ENCODE data around the gene SPATA1. TPM values are rescaled to one million over a fixed set of nuclear protein-coding genes. Genes with fewer than 3 reads are reported as not detected.

The SPATA1 gene
- total RNA-seq, 1 experiment from 2014 or later: 0.85 TPM

GRCh38 chr1:84611091-84611490 lies 104.9 kb downstream of the SPATA1 start (continued):
- no peak for TF ChIP-seq ATF2 (CRISPR knock-in tag; IDR thresholded peaks at IDR 0.05; ENCODE audit: borderline replicate concordance, low read depth)

- DNase-seq (ENCODE audit: low spot score) (no peak), ATAC-seq (peak; percentile 67)
- H3K36me3 Mint-ChIP-seq: peaks cover 30% of the 10 kb centered on the region
- H3K4me3 Mint-ChIP-seq: no peak overlapping the region
- CTCF ChIA-PET: no interaction called here
- peaks cover 41% of the 10 kb centered on the region for H3K9me3 Mint-ChIP-seq
- H3K4me1 Mint-ChIP-seq: peaks cover 7% of the 10 kb centered on the region
- peak overlapping the region; percentile 89 for H3K27ac Mint-ChIP-seq
- POLR2A ChIA-PET: no interaction called here
- peaks cover 3% of the 10 kb centered on the region; the same call in 1 of the 2 replicates for H3K27me3 Mint-ChIP-seq (ENCODE audit: low read depth)
- no peak for TF ChIP-seq ZNF425 (CRISPR knock-in tag; conservative IDR thresholded peaks at IDR 0.05)
- TF ChIP-seq HMGXB4 (CRISPR knock-in tag; IDR thresholded peaks at IDR 0.05): no peak
- TF ChIP-seq AFF4 (CRISPR knock-in tag; IDR thresholded peaks at IDR 0.05; ENCODE audit: borderline replicate concordance): no peak
- no peak for TF ChIP-seq PRRX2 (CRISPR knock-in tag; IDR thresholded peaks at IDR 0.05)
- TF ChIP-seq PRDM15 (CRISPR knock-in tag; IDR thresholded peaks at IDR 0.05): no peak
- no peak for TF ChIP-seq ZBTB21 (CRISPR knock-in tag; IDR thresholded peaks at IDR 0.05; ENCODE audit: borderline replicate concordance)
- no peak for TF ChIP-seq CDX4 (CRISPR knock-in tag; IDR thresholded peaks at IDR 0.05; ENCODE audit: borderline replicate concordance)
- TF ChIP-seq SMAD4 (CRISPR knock-in tag; IDR thresholded peaks at IDR 0.05): no peak
- TF ChIP-seq E2F4 (CRISPR knock-in tag; IDR thresholded peaks at IDR 0.05; ENCODE audit: borderline replicate concordance, low read depth): no peak
- TF ChIP-seq FOXJ3 (CRISPR knock-in tag; IDR thresholded peaks at IDR 0.05; ENCODE audit: borderline replicate concordance): no peak
- TF ChIP-seq IRF1 (CRISPR knock-in tag; IDR thresholded peaks at IDR 0.05): no peak
- no peak for TF ChIP-seq PREB (CRISPR knock-in tag; IDR thresholded peaks at IDR 0.05; ENCODE audit: borderline replicate concordance)
- TF ChIP-seq TEAD1 (CRISPR knock-in tag; IDR thresholded peaks at IDR 0.05): no peak
- no peak for TF ChIP-seq ZBTB43 (CRISPR knock-in tag; IDR thresholded peaks at IDR 0.05)
- TF ChIP-seq CREM (CRISPR knock-in tag; IDR thresholded peaks at IDR 0.05): no peak
- no peak for TF ChIP-seq JAZF1 (CRISPR knock-in tag; IDR thresholded peaks at IDR 0.05)
Observed at GRCh38 chr1:84611796-84612195, 105.6 kb downstream of the SPATA1 start.
